SK-N-MC (cell line): Measurements from ENCODE around the gene C1orf94.

ENCODE experiments used
- EZH2 ChIP-seq: fragments of 200-600 bp; sonication (generic); IDR thresholded peaks from one replicate; pipeline ENCODE4 v1.6.1; 2017; ENCODE audit warnings: antibody characterized with exemption
- FOXP2 ChIP-seq: optimal IDR thresholded peaks from 2 replicates; pipeline ENCODE3; 2011; ENCODE audit warnings: mild to moderate bottlenecking, moderate library complexity; ENCODE audit not compliant: insufficient read depth; ENCODE audit errors: extremely low read length, control extremely low read depth
- POLR2AphosphoS5 ChIP-seq: IDR thresholded peaks from 2 replicates; pipeline ENCODE4 v1.6.1; 2012; ENCODE audit warnings: mild to moderate bottlenecking, low read depth, low read length, borderline replicate concordance

- TF ChIP-seq EZH2 = no peak
- TF ChIP-seq POLR2AphosphoS5 = no peak
- TF ChIP-seq FOXP2 = no peak
Observed at GRCh38 chr1:34129630-34130029, 47.1 kb upstream of the C1orf94 start.
